Loucy (cell line): ENCODE data around the gene PELI2.

ENCODE experiments used
- H2AFZ ChIP-seq: fragments of 200-600 bp; sonication (generic); 2 replicates; pipeline ENCODE4 v1.6.0; 2016; ENCODE audit warnings: antibody characterized with exemption, mild to moderate bottlenecking, low read length, moderate library complexity
- H3F3A ChIP-seq: fragments of 200-600 bp; 2 replicates; pipeline ENCODE4 v1.6.0; 2016; ENCODE audit warnings: antibody characterized with exemption, low read depth, mild to moderate bottlenecking
- H3K27me3 ChIP-seq: fragments of 200-600 bp; sonication (generic); 2 replicates; pipeline ENCODE4 v1.6.1; 2014; ENCODE audit warnings: low read length, mild to moderate bottlenecking; ENCODE audit not compliant: insufficient read depth, poor library complexity, severe bottlenecking
- H3K36me3 ChIP-seq: fragments of 200-600 bp; sonication (generic); 2 replicates; pipeline ENCODE4 v1.6.1; 2016; ENCODE audit warnings: low read length; ENCODE audit not compliant: insufficient read depth
- H3K4me1 ChIP-seq: fragments of 200-600 bp; sonication (generic); 2 replicates; pipeline ENCODE4 v1.5.1; 2014; ENCODE audit warnings: low read length, mild to moderate bottlenecking; ENCODE audit not compliant: insufficient read depth, poor library complexity, severe bottlenecking
- H3K4me2 ChIP-seq: fragments of 200-600 bp; sonication (generic); 2 replicates; pipeline ENCODE4 v1.6.0; 2014; ENCODE audit warnings: antibody characterized with exemption, low read length, low read depth, mild to moderate bottlenecking; ENCODE audit not compliant: poor library complexity, severe bottlenecking
- H3K4me3 ChIP-seq: fragments of 200-600 bp; sonication (generic); 2 replicates; pipeline ENCODE4 v1.5.1; 2014; ENCODE audit warnings: low read length, mild to moderate bottlenecking, mixed read lengths; ENCODE audit not compliant: poor library complexity, severe bottlenecking
- H3K79me2 ChIP-seq: fragments of 200-600 bp; sonication (generic); 2 replicates; pipeline ENCODE4 v1.6.1; 2014; ENCODE audit warnings: low read length; ENCODE audit not compliant: insufficient read depth
- H3K9ac ChIP-seq: fragments of 200-600 bp; sonication (generic); 2 replicates; pipeline ENCODE4 v1.6.0; 2014; ENCODE audit warnings: mild to moderate bottlenecking, low read depth, low read length, moderate library complexity; ENCODE audit not compliant: poor library complexity, severe bottlenecking
- H3K9me2 ChIP-seq: fragments of 200-600 bp; sonication (generic); replicated peaks from 2 replicates; pipeline ENCODE4 v1.6.1; 2016; ENCODE audit warnings: low read depth, low read length, mixed read lengths
- H3K9me3 ChIP-seq: fragments of 200-600 bp; sonication (generic); 2 replicates; pipeline ENCODE4 v1.6.1; 2014; ENCODE audit warnings: mild to moderate bottlenecking, antibody characterized with exemption, low read length, low read depth; ENCODE audit not compliant: insufficient read depth
- H4K20me1 ChIP-seq: fragments of 200-600 bp; sonication (generic); 2 replicates; pipeline ENCODE4 v1.6.0; 2014; ENCODE audit warnings: antibody characterized with exemption, low read length, mild to moderate bottlenecking; ENCODE audit not compliant: insufficient read depth, poor library complexity, severe bottlenecking
- CTCF ChIP-seq: fragments of 200-600 bp; sonication (generic); conservative IDR thresholded peaks from 2 replicates; pipeline ENCODE4 v1.5.1; 2014; ENCODE audit warnings: mild to moderate bottlenecking, antibody characterized with exemption, low read length
- EZH2phosphoT487 ChIP-seq: fragments of 200-600 bp; IDR thresholded peaks from 2 replicates; pipeline ENCODE4 v1.6.1; 2018; ENCODE audit warnings: antibody characterized with exemption, mild to moderate bottlenecking, moderate library complexity, borderline replicate concordance

PELI2 gene

GRCh38 chr14:56261046-56261445 lies 142.8 kb downstream of the PELI2 start:
- Histone ChIP-seq H3K4me2 (no peak overlapping the region), H3K36me3 (peaks cover 58% of the 10 kb centered on the region), H3K4me3 (no peak overlapping the region), H3K9me3 (peaks cover 7% of the 10 kb centered on the region; the same call in 1 of the 2 replicates), H3K9me2 (no peaks in the 10 kb centered on the region), H2AFZ (no peak overlapping the region), H3K4me1 (no peaks in the 10 kb centered on the region), H3F3A (peaks cover 6% of the 10 kb centered on the region; the same call in 1 of the 2 replicates), H3K27me3 (no peaks in the 10 kb centered on the region), H4K20me1 (peaks cover 40% of the 10 kb centered on the region), H3K9ac (no peak overlapping the region), H3K79me2 (peaks cover 82% of the 10 kb centered on the region)
- TF ChIP-seq CTCF (no peak), EZH2phosphoT487 (no peak)

- Histone ChIP-seq H3K9me2 (no peaks in the 10 kb centered on the region), H3K4me3 (no peak overlapping the region), H3K9ac (no peak overlapping the region), H4K20me1 (peaks cover 48% of the 10 kb centered on the region), H3K36me3 (peaks cover 54% of the 10 kb centered on the region), H3K27me3 (no peaks in the 10 kb centered on the region), H2AFZ (no peak overlapping the region), H3K4me1 (no peaks in the 10 kb centered on the region), H3F3A (0 out of 2 replicates have a peak, but pooled peaks cover 2% of the 10 kb centered on the region), H3K79me2 (peaks cover 89% of the 10 kb centered on the region), H3K9me3 (0 out of 2 replicates have a peak, but pooled peaks cover 7% of the 10 kb centered on the region), H3K4me2 (no peak overlapping the region)
- no peak for TF ChIP-seq CTCF
- TF ChIP-seq EZH2phosphoT487, result no peak
These were observed 144.3 kb downstream of the PELI2 start for GRCh38 chr14:56262530-56262929.

- Histone ChIP-seq H3K36me3 (peaks cover 65% of the 10 kb centered on the region), H3K4me2 (no peak overlapping the region), H4K20me1 (peaks cover 73% of the 10 kb centered on the region), H3K9me3 (no peaks in the 10 kb centered on the region), H2AFZ (no peak overlapping the region), H3K9me2 (no peaks in the 10 kb centered on the region), H3K27me3 (no peaks in the 10 kb centered on the region), H3K4me1 (no peaks in the 10 kb centered on the region), H3K4me3 (no peak overlapping the region), H3K79me2 (peaks cover 99% of the 10 kb centered on the region), H3K9ac (no peak overlapping the region), H3F3A (no peaks in the 10 kb centered on the region)
- no peak for TF ChIP-seq EZH2phosphoT487
- no peak for TF ChIP-seq CTCF
These were observed 149.8 kb downstream of the PELI2 start for GRCh38 chr14:56268039-56268438.
